ENCODE data around the gene NTRK1. TPM values are rescaled to one million over a fixed set of nuclear protein-coding genes. Genes with fewer than 3 reads are reported as not detected.

Gene NTRK1
- total RNA-seq, 1 experiment from 2014 or later = 0.33 TPM

GRCh38 chr1:156847591-156848460, 12.8 kb upstream of the NTRK1 start:
- H3K4me3 Mint-ChIP-seq (ENCODE audit: unreplicated experiment) = no peak overlapping the region
- peaks cover 9% of the 10 kb centered on the region for H3K4me1 Mint-ChIP-seq (ENCODE audit: insufficient read depth, unreplicated experiment)
- ChIA-PET CTCF (interaction anchor here (0.6 to 18.7 kb wide), 9 partner anchors 9 to 248 kb away, joined by 3 to 353 read pairs (median 4); partner anchors contain the start of genes INSRR and NTRK1), POLR2A (interaction anchor here (1.9 kb wide), 1 partner anchor 9 kb away, joined by 7 read pairs; no protein-coding TSS in a partner anchor)
- no peak for DNase-seq (ENCODE audit: unreplicated experiment)
- no TSS peak for BruUV-seq (replicated peaks)
- intact Hi-C loops (cut with micrococcal nuclease) = no loop called here
- H3K27ac Mint-ChIP-seq (ENCODE audit: low read depth, unreplicated experiment) = no peak overlapping the region
- H3K9me3 Mint-ChIP-seq (ENCODE audit: unreplicated experiment) = no peaks in the 10 kb centered on the region
- H3K36me3 Mint-ChIP-seq (ENCODE audit: insufficient read depth, unreplicated experiment) = no peaks in the 10 kb centered on the region
- peaks cover 36% of the 10 kb centered on the region for H3K27me3 Mint-ChIP-seq (ENCODE audit: insufficient read depth, unreplicated experiment)
- TF ChIP-seq CTCF (IDR thresholded peaks at IDR 0.05; ENCODE audit: unreplicated experiment) = no peak

GRCh38 chr1:156848461-156849150, 12.1 kb upstream of the NTRK1 start:
- Mint-ChIP-seq H3K36me3 (ENCODE audit: insufficient read depth, unreplicated experiment) (no peaks in the 10 kb centered on the region), H3K9me3 (ENCODE audit: unreplicated experiment) (no peaks in the 10 kb centered on the region), H3K27me3 (ENCODE audit: insufficient read depth, unreplicated experiment) (peaks cover 34% of the 10 kb centered on the region), H3K27ac (ENCODE audit: low read depth, unreplicated experiment) (no peak overlapping the region), H3K4me3 (ENCODE audit: unreplicated experiment) (no peak overlapping the region), H3K4me1 (ENCODE audit: insufficient read depth, unreplicated experiment) (peaks cover 13% of the 10 kb centered on the region)
- ChIA-PET CTCF (interaction anchor here (0.6 to 18.7 kb wide), 6 partner anchors 9 to 49 kb away, joined by 3 to 353 read pairs (median 4); partner anchors contain the start of genes INSRR and NTRK1), POLR2A (interaction anchor here (1.9 kb wide), 1 partner anchor 8 kb away, joined by 7 read pairs; no protein-coding TSS in a partner anchor)
- intact Hi-C loops (cut with micrococcal nuclease) = no loop called here
- DNase-seq (ENCODE audit: unreplicated experiment) = no peak
- TF ChIP-seq CTCF (IDR thresholded peaks at IDR 0.05; ENCODE audit: unreplicated experiment) = no peak
- BruUV-seq (replicated peaks) = no TSS peak

- no peak overlapping the region for H3K27ac Mint-ChIP-seq (ENCODE audit: low read depth, unreplicated experiment)
- peaks cover 13% of the 10 kb centered on the region for H3K4me1 Mint-ChIP-seq (ENCODE audit: insufficient read depth, unreplicated experiment)
- intact Hi-C loops (cut with micrococcal nuclease) = no loop called here
Measured at GRCh38 chr1:156849151-156849496, 11.5 kb upstream of the NTRK1 start.

More at GRCh38 chr1:156849151-156849496, 11.5 kb upstream of the NTRK1 start:
- ChIA-PET POLR2A (no interaction called here), CTCF (interaction anchor here (0.7 to 18.7 kb wide), 6 partner anchors 10 to 121 kb away, joined by 3 to 353 read pairs (median 4); partner anchors contain the start of genes INSRR, METTL25B and NTRK1)
- no TSS peak for BruUV-seq (replicated peaks)
- no peak overlapping the region for H3K4me3 Mint-ChIP-seq (ENCODE audit: unreplicated experiment)
- H3K9me3 Mint-ChIP-seq (ENCODE audit: unreplicated experiment) = no peaks in the 10 kb centered on the region
- peaks cover 29% of the 10 kb centered on the region for H3K27me3 Mint-ChIP-seq (ENCODE audit: insufficient read depth, unreplicated experiment)
- H3K36me3 Mint-ChIP-seq (ENCODE audit: insufficient read depth, unreplicated experiment) = no peaks in the 10 kb centered on the region
- no peak for DNase-seq (ENCODE audit: unreplicated experiment)
- no peak for TF ChIP-seq CTCF (IDR thresholded peaks at IDR 0.05; ENCODE audit: unreplicated experiment)
